H1 (cell line): Measurements from ENCODE around the gene CARD16. TPM values are rescaled to one million over a fixed set of nuclear protein-coding genes. Genes with fewer than 3 reads are reported as not detected.

Experiments
- CTCF ChIA-PET: fragments of 300-600 bp; sonication (Branson Sonifier 250); formaldehyde crosslinking; loops from one replicate; lab custom pipeline; 2021; ENCODE audit not compliant: partially characterized antibody; lab: Charles Lee
- POLR2A ChIA-PET: fragments of 300-600 bp; sonication (Branson Sonifier 250); formaldehyde crosslinking; loops from one replicate; lab custom pipeline; 2021; ENCODE audit warnings: inconsistent platforms; ENCODE audit not compliant: partially characterized antibody; lab: Charles Lee
- DNase-seq, 2 experiments: peaks; one replicate each; pipeline versions ENCODE4 v3.0.0 to v3.0.0-alpha.2; 2010 to 2022; ENCODE audit warnings: low spot score in 2 of 2, low read depth in 1 of 2, mixed read lengths in 1 of 2
- FAIRE-seq: peaks from 2 replicates; lab custom pipeline; 2011; peaks lifted over from hg19 to GRCh38; lab: Jason Lieb, UNC
- H2AFZ ChIP-seq: 2 replicates; pipeline ENCODE4 v1.8.1; 2012; ENCODE audit warnings: low read length, inconsistent platforms
- H2AK5ac ChIP-seq: 2 replicates; pipeline ENCODE4 v1.6.1; 2013; ENCODE audit warnings: low read depth, low read length
- H2BK120ac ChIP-seq: replicated peaks from 2 replicates; pipeline ENCODE3; 2013; ENCODE audit warnings: low read depth, low read length, inconsistent platforms
- H2BK12ac ChIP-seq: 2 replicates; pipeline ENCODE4 v1.6.1; 2013; ENCODE audit warnings: low read depth, low read length
- H2BK15ac ChIP-seq: 2 replicates; pipeline ENCODE4 v1.6.1; 2013; ENCODE audit warnings: low read length
- H2BK20ac ChIP-seq: 2 replicates; pipeline ENCODE4 v1.6.1; 2013; ENCODE audit warnings: low read length
- H2BK5ac ChIP-seq: 2 replicates; pipeline ENCODE4 v1.6.1; 2013; ENCODE audit warnings: low read depth, low read length
- H3K14ac ChIP-seq: 2 replicates; pipeline ENCODE4 v1.6.1; 2013; ENCODE audit warnings: inconsistent platforms; ENCODE audit not compliant: insufficient read length
- H3K18ac ChIP-seq: 2 replicates; pipeline ENCODE4 v1.6.1; 2013; ENCODE audit warnings: low read length; ENCODE audit errors: extremely low read depth
- H3K23ac ChIP-seq: 2 replicates; pipeline ENCODE4 v1.6.1; 2013; ENCODE audit warnings: inconsistent platforms; ENCODE audit not compliant: insufficient read length
- H3K23me2 ChIP-seq: 2 replicates; pipeline ENCODE4 v1.6.1; 2013; ENCODE audit warnings: low read depth, low read length
- H3K27ac ChIP-seq: 2 replicates; pipeline ENCODE4 v1.6.1; 2011; ENCODE audit warnings: low read depth, low read length, inconsistent platforms
- H3K27me3 ChIP-seq, 4 experiments: replicated peaks in 1 of 4; 1 replicate in 1 of 4; 2 replicates in 3 of 4; pipeline versions ENCODE4 v1.6.1 to v1.8.1; 2011 to 2013; ENCODE audit warnings: low read length in 3 of 4, mild to moderate bottlenecking in 3 of 4, inconsistent platforms in 2 of 4, mixed read lengths in 2 of 4, moderate library complexity in 1 of 4; ENCODE audit not compliant: control insufficient read depth in 3 of 4, insufficient read depth in 3 of 4; ENCODE audit errors: extremely low read depth in 1 of 4
- H3K36me3 ChIP-seq, 4 experiments: 2 replicates each; pipeline versions ENCODE4 v1.6.1 to v1.8.1; 2011 to 2013; ENCODE audit warnings: mild to moderate bottlenecking in 4 of 4, low read length in 3 of 4, moderate library complexity in 2 of 4, control low read depth in 1 of 4, inconsistent platforms in 1 of 4; ENCODE audit not compliant: insufficient read depth in 4 of 4, control insufficient read depth in 2 of 4
- H3K4ac ChIP-seq: replicated peaks from 2 replicates; pipeline ENCODE3; 2013; ENCODE audit warnings: low read length, low read depth, mixed read lengths, inconsistent platforms; ENCODE audit not compliant: insufficient read length
- H3K4me1 ChIP-seq, 4 experiments: replicated peaks in 1 of 4; 1 replicate in 1 of 4; 2 replicates in 3 of 4; pipeline versions ENCODE4 v1.6.1 to v1.8.1; 2011 to 2013; ENCODE audit warnings: low read length in 3 of 4, inconsistent platforms in 2 of 4, mixed read lengths in 1 of 4; ENCODE audit not compliant: insufficient read depth in 4 of 4, control insufficient read depth in 3 of 4
- H3K4me2 ChIP-seq, 2 experiments: 2 replicates each; pipeline versions ENCODE4 v1.6.1 to v1.8.1; 2011 to 2013; ENCODE audit warnings: low read depth in 2 of 2, low read length in 2 of 2, control low read depth in 1 of 2, inconsistent platforms in 1 of 2, mild to moderate bottlenecking in 1 of 2; ENCODE audit not compliant: insufficient read depth in 1 of 2
- H3K4me3 ChIP-seq, 4 experiments: fragments of 200-600, 300-600 bp in 1 of 4; sonication (generic), shearing (Covaris generic), sonication (Bioruptor Twin) in 1 of 4; 2 replicates each; pipeline versions ENCODE4 v1.5.1 to v1.8.1; 2011 to 2016; ENCODE audit warnings: low read length in 4 of 4, low read depth in 3 of 4, control low read depth in 2 of 4, inconsistent platforms in 2 of 4, mild to moderate bottlenecking in 2 of 4, mixed read lengths in 1 of 4, moderate library complexity in 1 of 4; ENCODE audit not compliant: insufficient read depth in 2 of 4; ENCODE audit errors: extremely low read depth in 1 of 4
- H3K56ac ChIP-seq: replicated peaks from 2 replicates; pipeline ENCODE3; 2013; ENCODE audit warnings: low read depth, mild to moderate bottlenecking, mixed read lengths, low read length, inconsistent platforms; ENCODE audit not compliant: insufficient read length
- H3K79me1 ChIP-seq: 2 replicates; pipeline ENCODE4 v1.6.1; 2013; ENCODE audit warnings: low read depth, low read length, control low read depth
- H3K79me2 ChIP-seq, 2 experiments: 2 replicates each; pipeline versions ENCODE4 v1.6.1 to v1.8.1; 2012 to 2013; ENCODE audit warnings: low read length in 2 of 2, mild to moderate bottlenecking in 2 of 2, inconsistent platforms in 1 of 2; ENCODE audit not compliant: insufficient read depth in 2 of 2, control insufficient read depth in 1 of 2
- H3K9ac ChIP-seq, 4 experiments: replicated peaks in 1 of 4; 1 replicate in 1 of 4; 2 replicates in 3 of 4; pipeline versions ENCODE4 v1.6.1 to v1.8.1; 2011 to 2013; ENCODE audit warnings: low read depth in 3 of 4, low read length in 3 of 4, control low read depth in 2 of 4, mild to moderate bottlenecking in 2 of 4, moderate library complexity in 2 of 4, inconsistent platforms in 1 of 4; ENCODE audit errors: extremely low read depth in 1 of 4
- H3K9me3 ChIP-seq, 2 experiments: 2 replicates each; pipeline versions ENCODE4 v1.6.1 to v1.8.1; 2012 to 2013; ENCODE audit warnings: mild to moderate bottlenecking in 2 of 2, moderate library complexity in 2 of 2, control low read depth in 1 of 2, inconsistent platforms in 1 of 2, low read depth in 1 of 2, low read length in 1 of 2, mixed read lengths in 1 of 2; ENCODE audit not compliant: insufficient read depth in 2 of 2
- H4K20me1 ChIP-seq, 2 experiments: replicated peaks in 1 of 2; 2 replicates each; pipeline versions ENCODE3 to v1.8.1; 2011 to 2013; ENCODE audit warnings: inconsistent platforms in 2 of 2, low read length in 2 of 2, mild to moderate bottlenecking in 1 of 2; ENCODE audit not compliant: insufficient read depth in 2 of 2, control insufficient read depth in 1 of 2
- H4K5ac ChIP-seq: 2 replicates; pipeline ENCODE4 v1.6.1; 2013; ENCODE audit warnings: low read length, low read depth, mixed read lengths, inconsistent platforms; ENCODE audit not compliant: insufficient read length
- H4K8ac ChIP-seq: 2 replicates; pipeline ENCODE4 v1.8.0; 2013; ENCODE audit warnings: mild to moderate bottlenecking, moderate library complexity, low read length, inconsistent platforms; ENCODE audit not compliant: insufficient read depth; ENCODE audit errors: extremely low read depth
- H4K91ac ChIP-seq: replicated peaks from 2 replicates; pipeline ENCODE3; 2013; ENCODE audit warnings: low read length, mixed read lengths, inconsistent platforms; ENCODE audit not compliant: insufficient read length
- ATF2 ChIP-seq: IDR thresholded peaks from 2 replicates; pipeline ENCODE4 v1.6.1; 2012; ENCODE audit warnings: low read length, inconsistent platforms
- CEBPB ChIP-seq: IDR thresholded peaks from 2 replicates; pipeline ENCODE4 v1.6.1; 2012; ENCODE audit warnings: low read depth, low read length
- GABPA ChIP-seq: IDR thresholded peaks from 2 replicates; pipeline ENCODE4 v1.6.1; 2011; ENCODE audit warnings: mild to moderate bottlenecking, low read length, moderate library complexity, borderline replicate concordance; ENCODE audit not compliant: insufficient read depth
- GTF2F1 ChIP-seq: IDR thresholded peaks from 2 replicates; pipeline ENCODE4 v1.6.1; 2012; ENCODE audit warnings: low read depth, low read length, improper control_type of control experiment, borderline replicate concordance
- HDAC2 ChIP-seq, 2 experiments: fragments of 300-600 bp in 1 of 2; sonication (generic) in 1 of 2; IDR thresholded peaks; 2 replicates each; pipeline ENCODE4 v1.6.1; 2011 to 2012; ENCODE audit warnings: low read depth in 2 of 2, low read length in 2 of 2, mild to moderate bottlenecking in 2 of 2, moderate library complexity in 2 of 2, borderline replicate concordance in 1 of 2, inconsistent platforms in 1 of 2
- JUN ChIP-seq: IDR thresholded peaks from 2 replicates; pipeline ENCODE4 v1.6.1; 2011; ENCODE audit warnings: low read depth, mild to moderate bottlenecking, improper control_type of control experiment, low read length
- JUND ChIP-seq: IDR thresholded peaks from 2 replicates; pipeline ENCODE4 v1.6.1; 2011; ENCODE audit warnings: mild to moderate bottlenecking, improper control_type of control experiment, low read length
- POLR2A ChIP-seq, 2 experiments: IDR thresholded peaks; 1 replicate in 1 of 2; 2 replicates in 1 of 2; pipeline ENCODE4 v1.6.1; 2011; ENCODE audit warnings: low read depth in 2 of 2, low read length in 2 of 2, mild to moderate bottlenecking in 2 of 2; ENCODE audit errors: control extremely low read depth in 1 of 2
- POLR2AphosphoS5 ChIP-seq: IDR thresholded peaks from 2 replicates; pipeline ENCODE4 v1.6.1; 2011; ENCODE audit warnings: low read depth, low read length
- SIRT6 ChIP-seq: IDR thresholded peaks from one replicate; pipeline ENCODE4 v1.7.1; 2012; ENCODE audit warnings: low read length, inconsistent platforms
- SP1 ChIP-seq: IDR thresholded peaks from 2 replicates; pipeline ENCODE4 v1.6.1; 2011; ENCODE audit warnings: low read depth, low read length
- WGBS, 2 experiments: shearing (Covaris generic) in 1 of 2; methylation state at CpG; one replicate each; pipeline versions ENCODE4 v1.1.6 to v1.1.7; 2013 to 2015; ENCODE audit warnings: low lambda C conversion rate in 2 of 2, mixed read lengths in 2 of 2, inconsistent platforms in 1 of 2, low coverage in 1 of 2, missing lambda C conversion rate in 1 of 2; ENCODE audit not compliant: insufficient replicate concordance in 2 of 2, insufficient coverage in 1 of 2, insufficient read length in 1 of 2; ENCODE audit errors: extremely low coverage in 1 of 2, missing lambda C conversion rate in 1 of 2; 5-methylcytosine and 5-hydroxymethylcytosine counted together
- polyA plus RNA-seq, 7 experiments: library from polyadenylated mRNA; depleted of rRNA in 3 of 7; stranded (reverse) in 5 of 7; unstranded in 2 of 7; fragments of >200 nt in 5 of 7; fragments of 200-250 nt in 2 of 7; gene quantifications; 1 replicate in 5 of 7; 2 replicates in 1 of 7; 4 replicates in 1 of 7; pipeline versions ENCODE4 v1.2.1 to v1.2.3, GENCODE V29; 2011 to 2013; ENCODE audit warnings: missing spikeins in 2 of 7, mixed read lengths in 2 of 7
- total RNA-seq: library from RNA; stranded (reverse); fragmentation: NEBNext Ultra II Directional; extraction: Animal tissue kit (Norgen Biotek cat#: 25700); gene quantifications from 2 replicates; pipeline ENCODE4 v1.2.1, GENCODE V29; 2021

Gene CARD16
- total and polyA plus RNA-seq, 2 of the 8 experiments (the other 6 are each of a cell fraction or from before 2014, with no cell fraction given), result not detected

DNA sequence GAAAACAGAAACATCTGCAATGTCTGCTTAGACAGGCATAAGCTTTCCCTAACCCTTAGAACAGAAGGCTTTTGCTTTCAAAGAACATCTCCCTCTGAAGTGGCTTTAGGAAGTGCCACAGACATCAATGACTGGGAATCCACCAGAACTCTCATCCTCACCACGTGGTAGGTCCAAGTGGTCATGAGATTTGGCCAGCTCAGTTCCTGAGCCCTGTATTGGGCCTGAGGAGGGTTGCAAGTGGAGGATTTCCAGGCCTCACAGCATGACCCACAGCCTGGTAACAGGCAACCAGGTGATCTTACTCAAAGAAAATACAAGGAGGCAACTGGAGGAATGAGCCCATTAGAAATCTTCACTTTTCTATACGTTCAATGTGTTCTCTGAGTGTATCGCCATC lies 11.8 kb downstream of the CARD16 start:
- FAIRE-seq, result no peak
- no peak overlapping the region for H3K4me2 ChIP-seq
- H2BK20ac ChIP-seq, result no peak overlapping the region

More for the DNA sequence above, 11.8 kb downstream of the CARD16 start:
- 93% methylated on average over 3 of the region's 3 CpGs; no CpG with 5 or more reads in 1 of the 2 experiments for WGBS, 2 experiments
- Histone ChIP-seq H2BK5ac (no peak overlapping the region), H2BK120ac (no peak overlapping the region), H2AK5ac (no peak overlapping the region), H3K27ac (no peak overlapping the region), H3K56ac (no peak overlapping the region), H3K4me3 (no peak overlapping the region), H2BK15ac (no peak overlapping the region), H3K9me3 (no peaks in the 10 kb centered on the region), H4K20me1 (no peaks in the 10 kb centered on the region), H3K79me1 (no peaks in the 10 kb centered on the region), H3K79me2 (no peaks in the 10 kb centered on the region), H3K4ac (no peak overlapping the region), H3K9ac (no peak overlapping the region), H3K18ac (no peak overlapping the region), H3K23me2 (no peaks in the 10 kb centered on the region), H3K36me3 (no peaks in the 10 kb centered on the region), H3K4me1 (no peaks in the 10 kb centered on the region), H2BK12ac (no peak overlapping the region), H2AFZ (no peak overlapping the region), H3K14ac (no peak overlapping the region), H4K8ac (no peak overlapping the region), H3K23ac (no peak overlapping the region), H4K91ac (no peak overlapping the region), H3K27me3 (no peaks in the 10 kb centered on the region), H4K5ac (no peak overlapping the region)
- CTCF ChIA-PET, result no interaction called here
- TF ChIP-seq HDAC2 (IDR thresholded peaks at IDR 0.05; ENCODE audit: borderline replicate concordance in 1 of 2, low read depth in 2 of 2, low read length in 2 of 2) (no peak), SIRT6 (no peak), POLR2A (IDR thresholded peaks at IDR 0.05; ENCODE audit: control extremely low read depth in 1 of 2, low read depth in 2 of 2, low read length in 2 of 2) (no peak), CEBPB (no peak), SP1 (no peak), JUND (no peak), POLR2AphosphoS5 (no peak), ATF2 (no peak), GABPA (no peak), GTF2F1 (no peak), JUN (no peak)
- POLR2A ChIA-PET, result no interaction called here
- DNase-seq, result no peak
